Measurements from ENCODE around the gene ABHD16A. TPM values are rescaled to one million over a fixed set of nuclear protein-coding genes. Genes with fewer than 3 reads are reported as not detected.

Gene ABHD16A
- total RNA-seq, 4 donors from 2014 or later, result 41.8 to 62.8 (median 57.4) TPM

GRCh38 chr6:31729979-31730630 lies 27.0 kb upstream of the ABHD16A start:
- DNase-seq (ENCODE audit: low spot score), result peak; percentile 88
- ATAC-seq (ENCODE audit: low FRiP score), result peak; percentile 79
- TF ChIP-seq, protein P1, sequence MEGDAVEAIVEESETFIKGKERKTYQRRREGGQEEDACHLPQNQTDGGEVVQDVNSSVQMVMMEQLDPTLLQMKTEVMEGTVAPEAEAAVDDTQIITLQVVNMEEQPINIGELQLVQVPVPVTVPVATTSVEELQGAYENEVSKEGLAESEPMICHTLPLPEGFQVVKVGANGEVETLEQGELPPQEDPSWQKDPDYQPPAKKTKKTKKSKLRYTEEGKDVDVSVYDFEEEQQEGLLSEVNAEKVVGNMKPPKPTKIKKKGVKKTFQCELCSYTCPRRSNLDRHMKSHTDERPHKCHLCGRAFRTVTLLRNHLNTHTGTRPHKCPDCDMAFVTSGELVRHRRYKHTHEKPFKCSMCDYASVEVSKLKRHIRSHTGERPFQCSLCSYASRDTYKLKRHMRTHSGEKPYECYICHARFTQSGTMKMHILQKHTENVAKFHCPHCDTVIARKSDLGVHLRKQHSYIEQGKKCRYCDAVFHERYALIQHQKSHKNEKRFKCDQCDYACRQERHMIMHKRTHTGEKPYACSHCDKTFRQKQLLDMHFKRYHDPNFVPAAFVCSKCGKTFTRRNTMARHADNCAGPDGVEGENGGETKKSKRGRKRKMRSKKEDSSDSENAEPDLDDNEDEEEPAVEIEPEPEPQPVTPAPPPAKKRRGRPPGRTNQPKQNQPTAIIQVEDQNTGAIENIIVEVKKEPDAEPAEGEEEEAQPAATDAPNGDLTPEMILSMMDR (IDR thresholded peaks at IDR 0.05), result no peak

DNA sequence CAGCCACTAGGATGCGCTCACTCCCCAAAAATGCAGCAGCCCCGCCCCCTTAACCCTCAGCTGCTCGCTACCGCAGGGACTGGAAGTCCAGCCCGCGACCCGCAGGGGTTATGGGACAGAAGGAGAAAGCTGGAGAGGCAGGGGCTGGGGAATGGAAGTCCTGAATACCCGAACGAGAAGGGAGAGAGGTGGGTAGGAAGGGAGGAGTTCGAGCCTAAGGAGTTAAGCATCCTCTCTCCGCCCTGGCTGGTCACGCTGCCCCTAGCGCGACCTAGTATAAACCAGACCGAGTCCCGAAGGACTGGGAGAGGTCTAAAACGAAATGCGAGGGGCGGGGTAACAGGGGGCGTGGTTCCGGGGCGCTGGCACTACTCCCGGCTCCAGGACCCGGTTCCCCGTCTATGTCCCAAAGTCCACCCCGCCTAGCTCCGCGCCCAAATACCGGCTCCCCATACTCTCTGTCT lies 26.4 kb upstream of the ABHD16A start:
- ATAC-seq (ENCODE audit: low FRiP score), result peak; percentile 87
- TF ChIP-seq, protein P1 (IDR thresholded peaks at IDR 0.05), result peak in 1 of 3 donors; percentile 11
- peak; percentile 88 for DNase-seq (ENCODE audit: low spot score)

DNA sequence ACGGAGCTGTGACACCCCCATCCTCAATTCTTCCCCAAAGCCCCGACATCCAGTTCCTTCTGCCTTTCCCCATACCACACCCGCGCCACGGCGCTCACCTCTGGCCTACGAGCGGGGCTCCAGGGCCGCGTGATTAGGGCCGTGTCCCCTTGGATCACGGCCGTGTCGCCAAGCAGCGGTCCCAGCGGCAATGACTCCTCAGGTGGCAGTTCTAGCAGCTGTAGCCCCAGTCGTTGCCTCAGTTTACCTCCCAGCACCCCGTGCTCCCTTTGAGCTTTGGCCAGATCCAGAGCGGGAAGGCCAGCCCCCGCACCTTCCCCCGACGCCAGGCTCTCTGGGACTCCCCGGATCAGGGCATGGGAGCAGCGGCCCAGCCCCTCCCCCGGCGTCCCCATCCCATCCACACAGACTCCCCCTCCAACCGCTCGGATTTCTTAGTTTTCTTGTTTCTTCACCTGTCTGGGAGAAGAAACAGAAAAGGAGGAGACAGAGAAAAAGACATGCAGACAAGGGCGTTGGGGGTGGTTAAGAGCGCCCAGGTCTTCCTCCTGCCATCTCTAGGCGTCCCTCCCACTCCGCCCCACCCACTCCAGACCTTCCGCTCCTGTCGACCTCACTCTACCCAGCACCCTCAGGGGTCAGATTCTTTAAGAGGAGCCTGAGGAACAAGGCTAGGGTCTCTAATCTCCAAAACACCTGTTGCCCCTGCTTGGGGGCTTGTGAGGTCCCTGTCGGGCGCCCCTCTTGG lies 25.8 kb upstream of the ABHD16A start, which contains the start of gene DDAH2:
TSS of gene DDAH2 (minus strand) at position 533 of the 748 bp plus-strand sequence. CDS start at position 395, 138 bp downstream.
- ATAC-seq (ENCODE audit: low FRiP score) (peak; percentile 8), DNase-seq (ENCODE audit: low spot score) (no peak)
- TF ChIP-seq, protein P1 (IDR thresholded peaks at IDR 0.05), result no peak

DNA sequence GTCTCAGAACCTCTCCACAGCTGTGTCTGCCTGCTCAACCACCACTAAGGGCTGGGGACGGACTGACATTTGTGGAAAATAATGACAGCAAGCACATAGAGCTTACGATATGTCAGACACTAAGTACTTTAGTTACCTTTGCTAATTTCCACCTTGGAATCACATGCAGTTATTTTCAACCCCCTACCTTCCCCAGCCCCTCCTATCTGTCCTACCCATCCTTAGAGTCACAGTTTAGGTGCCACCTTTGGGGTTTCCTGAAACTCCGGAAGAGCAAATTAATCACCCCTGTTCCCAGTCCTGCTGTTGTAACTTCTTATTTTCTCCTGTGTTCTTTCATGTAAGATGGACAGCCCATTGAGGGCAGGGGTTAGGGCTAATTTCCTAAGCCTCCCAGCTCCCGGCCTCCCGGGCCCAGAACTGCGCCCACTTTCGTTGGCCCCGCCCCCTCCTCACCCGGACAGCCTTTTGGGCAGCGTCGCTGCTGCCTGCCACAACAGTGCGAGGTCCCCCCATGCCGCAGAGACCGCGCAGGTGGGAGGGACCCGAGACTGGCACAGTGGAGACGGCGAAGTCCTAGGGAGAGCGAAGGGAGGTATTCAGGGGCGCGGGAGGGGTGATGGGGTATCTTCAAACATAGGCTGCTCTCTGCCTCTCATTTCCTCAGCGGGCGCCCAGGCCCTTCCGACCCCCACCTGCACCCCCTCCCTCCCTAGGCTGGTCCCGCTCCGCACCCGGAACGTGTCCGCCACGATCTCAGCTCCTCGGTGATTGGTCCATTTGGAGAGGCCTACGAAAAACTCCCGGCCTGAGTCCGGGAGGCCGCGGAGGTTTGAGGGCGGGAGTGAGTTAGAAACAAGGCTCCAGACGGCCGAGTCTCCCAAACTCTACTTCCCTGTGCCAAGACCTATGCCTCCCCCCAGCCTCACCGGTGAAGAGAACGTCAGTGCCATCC lies 24.9 kb upstream of the ABHD16A start:
- ATAC-seq (ENCODE audit: low FRiP score) (no peak), DNase-seq (ENCODE audit: low spot score) (no peak)
- TF ChIP-seq, protein P1 (IDR thresholded peaks at IDR 0.05), result no peak

DNA sequence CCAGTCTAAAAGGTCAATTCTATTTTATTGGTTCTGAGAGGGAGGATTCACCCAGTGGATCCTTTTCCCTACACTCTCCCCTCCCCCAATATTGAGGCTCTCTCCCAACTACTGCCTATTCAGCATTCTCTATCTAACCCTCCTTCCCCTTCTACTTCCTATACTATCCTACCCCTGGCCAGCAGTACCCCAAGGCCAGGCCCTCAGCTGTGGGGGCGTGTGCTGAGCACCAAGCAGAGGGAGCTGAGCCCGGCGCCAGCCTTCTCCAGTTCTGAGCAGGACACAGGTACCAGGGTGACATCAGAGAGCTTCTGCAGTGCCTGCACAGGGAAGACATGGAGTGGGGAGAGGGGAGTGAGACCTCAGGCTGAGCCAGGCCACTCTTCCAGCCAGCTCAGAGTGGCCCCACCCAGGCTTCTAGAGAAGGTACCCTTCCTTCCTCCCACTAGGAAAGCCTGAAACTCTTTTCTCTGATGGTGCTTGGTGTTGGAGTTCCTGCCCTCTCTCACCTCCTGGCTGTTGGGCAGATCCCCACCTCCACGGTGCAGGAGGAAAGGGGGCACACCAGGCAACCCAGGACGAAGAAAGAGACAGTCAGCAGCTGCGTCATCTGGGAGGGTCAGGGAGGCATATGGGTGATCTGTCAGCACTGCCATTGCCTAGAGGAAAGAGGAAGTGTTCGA lies 24.1 kb upstream of the ABHD16A start:
- no peak for ATAC-seq (ENCODE audit: low FRiP score)
- TF ChIP-seq, protein P1 (IDR thresholded peaks at IDR 0.05), result no peak
- DNase-seq (ENCODE audit: low spot score), result no peak
